HG03354 (cell line): ENCODE measurements around the gene PHAF1.
A peak's percentile ranks its signal among the peaks of the same experiment; 100 is the strongest.

ENCODE experiments used
- ATAC-seq: cut with Tn5 transposase; IDR thresholded peaks from one replicate; pipeline ENCODE4 v1.9.1; 2021; ENCODE audit warnings: mild to moderate bottlenecking; ENCODE audit not compliant: unreplicated experiment, poor library complexity, severe bottlenecking

The PHAF1 gene

DNA sequence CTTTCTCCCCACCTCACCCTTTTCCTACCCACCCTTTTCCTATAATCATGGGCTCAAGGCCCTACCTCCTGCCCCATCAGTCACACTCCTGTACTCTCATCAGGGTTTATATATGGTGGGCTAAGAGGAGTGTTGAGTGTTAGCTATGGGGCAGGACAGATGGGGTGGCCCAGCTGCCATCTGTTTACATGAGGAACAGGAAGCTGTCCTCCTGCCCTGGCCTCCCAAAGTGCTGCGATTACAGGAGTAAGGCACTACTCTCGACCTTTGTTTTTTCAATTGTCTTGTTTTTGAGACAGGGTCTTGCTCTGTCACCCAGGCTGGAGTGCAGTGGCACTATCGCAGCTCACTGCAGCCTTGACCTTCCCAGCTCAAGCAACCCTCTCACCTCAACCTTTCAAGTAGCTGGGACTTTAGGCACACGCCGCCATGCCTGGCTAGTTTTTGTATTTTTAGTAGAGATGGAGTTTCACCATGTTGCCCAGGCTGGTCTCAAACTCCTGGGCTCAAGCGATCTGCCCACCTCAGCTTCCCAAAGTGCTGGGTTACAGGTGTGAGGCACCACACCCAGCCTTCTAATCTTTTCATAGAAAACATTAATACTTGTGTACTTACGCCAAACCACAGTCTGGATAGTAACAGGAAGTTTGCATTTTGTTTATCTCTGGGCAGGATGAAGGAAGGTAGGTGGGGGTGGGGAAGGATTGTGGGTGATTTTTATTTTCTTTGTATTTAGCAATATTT is 48.3 kb downstream of the PHAF1 start:
- no peak for ATAC-seq

DNA sequence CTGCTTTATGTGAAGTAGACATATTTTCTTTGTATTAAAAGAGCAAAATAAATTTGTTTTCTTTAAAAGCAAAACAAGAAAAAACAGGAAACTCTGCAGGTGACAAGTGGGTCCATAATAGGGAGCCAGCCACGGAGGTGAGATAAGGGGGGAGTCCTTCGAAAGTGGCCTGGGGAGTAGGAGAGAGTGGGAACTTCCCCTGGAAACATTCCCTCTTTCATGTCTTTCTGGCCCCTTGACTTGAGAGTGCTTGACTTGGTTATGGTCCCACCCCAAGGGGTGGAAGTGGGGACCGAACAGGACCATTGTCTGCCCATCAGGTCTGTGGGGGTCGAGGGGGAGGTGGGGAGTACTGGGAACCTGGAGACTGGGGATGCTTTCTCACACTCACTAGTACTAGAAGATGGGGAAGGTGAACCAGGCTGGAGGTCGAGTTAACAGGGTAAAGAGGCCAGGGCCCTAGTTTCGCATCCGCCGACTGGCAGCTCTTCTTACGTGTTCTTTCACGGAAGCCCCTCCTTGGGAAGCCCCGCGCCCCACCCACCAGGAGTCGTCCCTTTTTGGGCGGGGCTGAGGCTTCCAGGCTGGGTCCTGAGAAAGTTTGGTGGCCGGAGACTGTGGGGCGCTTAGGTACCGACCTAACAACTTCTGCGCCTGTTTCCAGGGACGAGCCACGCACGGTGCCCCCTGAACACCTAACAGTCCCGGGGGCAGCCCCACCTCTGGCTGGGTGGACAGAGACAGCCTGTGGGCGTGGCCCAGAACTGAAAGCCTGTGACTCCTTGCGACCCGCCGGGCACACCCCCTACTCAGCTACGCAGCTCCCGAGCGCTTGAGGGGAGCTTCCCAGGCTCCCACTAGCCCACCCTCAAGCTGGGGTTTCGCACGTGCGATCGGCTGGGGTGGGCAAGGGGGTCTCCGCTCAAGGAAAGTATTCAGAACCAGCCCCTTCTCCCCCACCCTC is 49.2 kb downstream of the PHAF1 start:
- peak; percentile 41 for ATAC-seq

DNA sequence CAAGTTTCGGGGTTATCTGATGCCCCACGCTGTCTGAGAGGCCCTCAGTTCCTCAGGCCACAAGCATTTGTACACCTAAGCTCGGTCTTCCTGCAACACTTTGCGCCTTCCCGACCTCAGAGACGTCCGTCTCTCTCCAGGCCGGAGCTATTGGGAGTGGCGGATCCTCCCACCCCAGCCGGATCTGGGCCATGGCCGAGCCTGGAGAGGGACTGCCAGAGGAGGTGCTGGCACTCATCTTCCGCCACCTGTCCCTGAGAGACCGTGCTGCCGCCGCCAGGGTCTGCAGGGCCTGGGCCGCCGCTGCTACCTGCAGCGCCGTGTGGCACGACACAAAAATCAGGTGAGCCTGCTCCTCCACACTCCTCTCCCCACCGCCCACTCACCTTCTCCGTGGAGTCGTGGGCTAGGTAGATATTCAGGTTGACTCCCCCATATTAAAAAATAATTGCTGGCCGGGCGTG is 51.9 kb downstream of the PHAF1 start:
- no peak for ATAC-seq

DNA sequence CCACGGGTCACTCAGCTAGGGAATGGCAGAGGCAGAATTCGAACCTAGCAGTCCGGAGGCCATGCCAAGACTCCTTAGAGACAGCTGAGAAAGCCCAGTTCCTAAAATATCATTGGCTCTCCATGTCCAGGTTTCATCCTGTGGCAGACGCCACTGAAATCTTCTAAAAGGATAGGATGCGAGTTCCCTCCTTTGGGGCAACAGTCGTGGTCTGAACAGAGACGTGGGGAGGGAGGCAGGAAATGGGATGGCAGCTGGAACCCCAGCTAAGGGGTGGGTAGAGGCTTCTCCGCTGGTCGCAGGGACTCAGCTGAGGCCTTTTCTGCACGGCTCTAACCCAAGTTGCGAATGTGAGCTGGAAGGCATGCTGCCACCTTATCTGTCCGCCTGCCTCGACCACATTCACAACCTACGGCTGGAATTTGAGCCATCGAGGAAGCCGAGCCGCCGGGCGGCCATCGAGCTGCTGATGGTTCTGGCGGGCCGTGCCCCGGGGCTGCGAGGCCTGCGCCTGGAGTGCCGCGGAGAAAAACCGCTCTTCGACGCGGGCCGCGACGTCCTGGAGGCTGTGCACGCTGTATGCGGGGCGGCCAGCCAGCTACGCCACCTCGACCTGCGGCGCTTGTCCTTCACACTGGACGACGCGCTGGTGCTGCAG is 52.9 kb downstream of the PHAF1 start:
- ATAC-seq = no peak

DNA sequence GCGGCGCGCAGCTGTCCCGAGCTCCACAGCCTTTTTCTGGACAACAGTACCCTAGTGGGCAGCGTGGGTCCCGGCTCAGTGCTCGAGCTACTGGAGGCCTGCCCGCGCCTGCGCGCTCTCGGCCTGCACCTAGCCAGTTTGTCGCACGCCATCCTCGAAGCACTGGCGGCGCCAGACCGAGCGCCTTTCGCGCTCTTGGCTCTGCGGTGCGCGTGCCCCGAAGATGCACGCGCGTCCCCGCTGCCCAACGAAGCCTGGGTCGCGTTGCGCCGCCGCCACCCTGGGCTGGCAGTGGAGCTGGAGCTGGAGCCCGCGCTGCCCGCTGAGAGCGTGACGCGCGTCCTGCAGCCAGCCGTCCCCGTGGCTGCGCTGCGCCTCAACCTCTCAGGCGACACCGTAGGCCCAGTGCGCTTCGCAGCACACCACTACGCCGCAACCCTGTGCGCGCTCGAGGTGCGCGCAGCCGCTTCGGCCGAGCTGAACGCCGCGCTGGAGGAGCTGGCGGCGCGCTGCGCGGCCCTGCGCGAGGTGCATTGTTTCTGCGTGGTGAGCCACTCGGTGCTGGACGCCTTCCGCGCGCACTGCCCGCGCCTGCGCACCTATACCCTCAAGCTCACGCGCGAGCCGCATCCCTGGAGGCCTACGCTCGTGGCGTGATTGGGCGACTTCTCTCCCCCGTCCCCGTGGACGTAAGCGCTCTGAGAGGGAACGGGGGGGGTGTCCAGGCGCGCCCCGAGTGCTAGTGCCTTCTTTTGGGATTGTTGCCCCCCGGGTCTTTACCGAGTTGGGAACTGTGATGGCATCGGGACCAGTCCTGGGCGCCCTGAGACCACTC is 53.6 kb downstream of the PHAF1 start:
- ATAC-seq = no peak

DNA sequence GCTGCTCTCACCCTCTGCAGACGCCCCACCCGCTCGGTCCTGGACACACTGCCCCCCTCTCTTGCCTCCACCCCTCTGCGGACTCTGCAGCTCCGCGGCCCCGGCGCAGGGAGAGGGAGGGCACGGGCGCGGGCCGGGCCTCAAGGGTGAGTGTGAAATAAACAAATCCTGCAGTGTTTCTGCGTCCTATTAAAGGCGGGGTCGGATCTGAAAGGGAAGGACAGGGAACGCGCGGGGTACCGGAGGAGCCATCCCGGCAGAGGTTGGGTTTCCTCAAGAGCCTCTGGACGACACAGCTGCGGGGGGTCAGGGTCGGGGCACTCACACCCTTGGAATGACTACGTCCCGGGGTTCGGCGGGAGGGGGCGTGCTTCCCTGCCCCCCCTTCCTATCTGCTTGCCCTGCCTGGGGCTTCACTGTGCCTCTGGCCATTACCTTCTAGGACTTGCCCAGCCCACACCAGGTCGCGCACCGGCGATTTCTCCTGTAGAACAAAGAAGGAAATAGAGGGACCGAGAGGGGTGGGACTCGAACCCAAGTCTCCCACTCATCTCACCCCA is 54.3 kb downstream of the PHAF1 start:
- no peak for ATAC-seq

DNA sequence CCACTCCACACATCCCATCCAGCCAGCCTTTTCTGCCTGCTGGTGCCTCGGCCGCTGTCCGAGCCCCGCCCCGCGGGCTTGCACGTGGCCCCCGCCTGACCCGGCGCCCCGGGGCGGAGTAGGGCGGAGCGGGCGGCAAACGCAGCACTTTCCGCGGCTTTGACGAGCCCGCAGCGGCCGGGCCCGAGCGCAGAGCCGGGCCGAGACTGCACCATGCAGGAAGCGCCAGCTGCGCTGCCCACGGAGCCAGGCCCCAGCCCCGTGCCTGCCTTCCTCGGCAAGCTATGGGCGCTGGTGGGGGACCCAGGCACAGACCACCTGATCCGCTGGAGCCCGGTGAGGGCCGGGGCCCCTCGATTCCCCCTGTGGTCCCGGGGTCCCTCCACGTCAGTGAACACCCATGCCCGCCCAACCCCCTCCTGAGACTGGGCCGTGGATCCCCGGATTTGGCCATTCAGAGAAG is 54.9 kb downstream of the PHAF1 start, which contains the start of gene HSF4:
HSF4 (plus strand) TSS at position 147 of the 463 bp plus-strand sequence; CDS start at position 214, 67 bp downstream.
- ATAC-seq = no peak

DNA sequence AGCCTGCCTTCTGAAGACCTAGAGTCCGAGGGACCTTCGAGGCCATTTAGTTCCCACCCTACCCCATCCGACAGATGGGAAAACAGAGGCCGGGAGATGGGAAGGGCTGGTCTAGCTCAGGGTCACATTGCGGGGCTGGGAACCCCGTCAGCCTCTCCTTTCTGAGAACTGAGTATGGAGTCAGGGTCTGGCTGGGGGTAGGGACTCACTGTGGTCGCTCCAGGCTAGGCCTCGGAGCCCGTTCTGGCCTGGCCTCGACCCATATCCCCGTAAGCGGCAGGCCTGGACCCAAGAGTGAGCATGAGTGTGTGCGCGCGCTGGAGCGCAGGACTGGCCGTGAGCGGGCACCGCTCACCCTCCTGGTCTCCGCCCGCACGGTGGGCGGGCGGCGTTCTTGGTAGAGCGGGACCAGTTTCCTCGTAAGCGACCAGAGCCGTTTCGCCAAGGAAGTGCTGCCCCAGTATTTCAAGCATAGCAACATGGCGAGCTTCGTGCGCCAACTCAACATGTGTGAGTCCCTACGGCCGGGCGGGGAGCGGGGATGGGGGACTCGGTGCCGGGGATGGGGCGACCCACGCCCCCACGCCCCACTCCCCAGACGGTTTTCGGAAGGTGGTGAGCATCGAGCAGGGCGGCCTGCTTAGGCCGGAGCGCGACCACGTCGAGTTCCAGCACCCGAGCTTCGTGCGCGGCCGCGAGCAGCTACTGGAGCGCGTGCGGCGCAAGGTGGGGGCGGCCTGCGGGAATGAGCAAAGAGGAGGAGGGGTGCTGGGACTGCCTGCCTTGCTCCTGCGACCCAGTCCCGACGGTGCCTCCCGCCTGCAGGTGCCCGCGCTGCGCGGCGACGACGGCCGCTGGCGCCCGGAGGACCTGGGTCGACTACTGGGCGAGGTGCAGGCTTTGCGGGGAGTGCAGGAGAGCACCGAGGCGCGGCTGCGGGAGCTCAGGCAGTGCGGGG is 55.7 kb downstream of the PHAF1 start:
- no peak for ATAC-seq

DNA sequence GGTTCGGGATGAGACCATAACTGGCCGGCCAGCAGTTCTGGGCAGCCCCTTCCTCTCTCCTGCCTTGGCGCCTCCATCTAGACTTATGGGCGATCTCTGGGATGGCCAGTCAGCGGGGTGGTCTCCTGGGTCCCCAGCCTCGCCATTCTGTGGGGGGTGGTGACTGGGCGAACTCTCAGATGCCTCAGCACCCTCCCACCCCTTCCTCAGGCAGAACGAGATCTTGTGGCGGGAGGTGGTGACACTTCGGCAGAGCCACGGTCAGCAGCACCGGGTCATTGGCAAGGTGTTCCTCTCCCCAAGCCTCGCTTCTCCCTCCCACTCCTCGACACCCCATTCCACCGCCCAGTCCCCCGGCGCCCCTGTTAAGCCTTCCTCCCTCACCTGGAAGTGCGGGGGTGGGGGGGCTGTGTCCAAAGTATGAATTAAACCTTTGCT is 56.4 kb downstream of the PHAF1 start:
- no peak for ATAC-seq

DNA sequence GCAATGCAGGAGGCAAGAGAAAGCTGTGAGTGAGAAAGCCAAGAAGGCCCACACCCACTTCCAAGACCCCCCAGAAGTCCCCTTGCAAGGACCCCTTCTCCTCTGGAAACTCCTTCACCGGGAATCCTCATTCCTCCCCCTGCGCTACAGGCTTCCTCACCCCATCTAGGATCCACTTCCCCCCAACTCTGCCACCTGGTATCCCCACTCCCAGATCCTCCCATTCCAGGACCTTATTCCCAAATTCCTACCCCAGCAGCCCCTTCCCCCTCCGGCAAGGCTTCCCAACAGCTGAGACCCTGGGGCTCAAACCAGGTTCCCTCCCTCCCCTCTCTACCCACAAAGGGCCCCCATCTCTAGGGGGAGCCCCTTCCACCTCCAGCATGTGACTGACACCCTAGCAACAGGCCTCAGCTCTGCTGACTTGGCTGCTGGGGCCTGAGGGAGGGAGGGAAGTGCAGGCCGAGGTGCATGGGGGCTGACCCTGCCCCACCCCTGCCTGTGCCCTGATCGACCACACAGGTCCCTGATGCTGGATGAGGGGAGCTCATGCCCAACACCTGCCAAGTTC is 56.9 kb downstream of the PHAF1 start:
- no peak for ATAC-seq

DNA sequence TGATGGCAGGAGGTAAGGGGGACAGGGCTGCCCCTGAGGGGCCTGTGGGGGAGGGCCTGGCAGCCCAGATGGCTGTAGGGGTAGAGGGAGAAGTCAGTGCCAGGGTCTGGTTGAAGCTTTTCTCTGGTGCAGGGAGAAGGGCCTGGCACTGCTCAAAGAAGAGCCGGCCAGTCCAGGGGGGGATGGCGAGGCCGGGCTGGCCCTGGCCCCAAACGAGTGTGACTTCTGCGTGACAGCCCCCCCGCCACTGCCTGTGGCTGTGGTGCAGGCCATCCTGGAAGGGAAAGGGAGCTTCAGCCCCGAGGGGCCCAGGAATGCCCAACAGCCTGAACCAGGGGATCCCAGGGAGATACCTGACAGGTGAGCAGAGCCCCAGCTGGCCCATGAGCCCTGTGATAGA is 57.8 kb downstream of the PHAF1 start:
- no peak for ATAC-seq

DNA sequence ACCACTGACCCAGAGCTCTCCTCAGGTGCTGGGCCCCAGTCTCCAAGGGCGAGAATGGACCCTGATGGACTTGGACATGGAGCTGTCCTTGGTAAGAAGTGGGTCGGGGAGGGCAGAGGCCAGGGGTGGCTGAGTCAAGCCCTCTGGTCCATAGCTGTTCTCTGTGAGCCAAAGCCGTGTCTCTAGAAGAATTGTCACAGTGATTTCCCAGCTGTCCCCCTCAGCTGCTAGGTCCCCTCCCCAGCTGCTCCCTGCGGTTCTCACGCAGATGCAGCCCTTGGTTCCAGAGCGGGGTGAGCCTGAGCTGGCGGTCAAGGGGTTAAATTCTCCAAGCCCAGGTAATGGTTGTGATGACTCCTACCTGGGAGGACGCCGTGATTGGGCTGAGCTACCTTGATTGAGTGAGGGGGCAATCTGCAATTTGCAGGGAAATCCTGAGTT is 59.3 kb downstream of the PHAF1 start:
- no peak for ATAC-seq

DNA sequence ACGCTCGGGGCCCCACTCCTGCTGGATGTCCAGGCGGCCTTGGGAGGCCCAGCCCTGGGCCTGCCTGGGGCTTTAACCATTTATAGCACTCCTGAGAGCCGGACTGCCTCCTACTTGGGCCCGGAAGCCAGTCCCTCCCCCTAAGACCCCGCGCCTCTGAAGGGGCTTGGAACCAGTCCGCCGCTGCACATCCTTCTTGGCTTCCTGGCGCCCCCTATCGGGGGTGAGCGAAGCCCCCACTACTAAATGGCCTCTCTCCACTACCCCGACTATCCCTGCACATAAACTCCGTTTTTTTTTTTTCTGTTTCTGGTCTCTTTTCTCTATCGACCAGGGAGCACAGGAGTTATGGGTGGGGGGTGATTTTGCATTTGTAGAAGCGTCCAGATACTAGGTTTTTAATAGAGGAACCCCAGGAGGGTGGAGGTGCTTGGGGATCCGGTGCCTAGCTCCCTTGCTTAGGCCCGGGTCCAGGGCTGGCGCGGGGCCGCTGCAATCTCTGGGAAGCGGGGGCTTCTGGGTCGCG is 60.0 kb downstream of the PHAF1 start:
- peak; percentile 14 for ATAC-seq

DNA sequence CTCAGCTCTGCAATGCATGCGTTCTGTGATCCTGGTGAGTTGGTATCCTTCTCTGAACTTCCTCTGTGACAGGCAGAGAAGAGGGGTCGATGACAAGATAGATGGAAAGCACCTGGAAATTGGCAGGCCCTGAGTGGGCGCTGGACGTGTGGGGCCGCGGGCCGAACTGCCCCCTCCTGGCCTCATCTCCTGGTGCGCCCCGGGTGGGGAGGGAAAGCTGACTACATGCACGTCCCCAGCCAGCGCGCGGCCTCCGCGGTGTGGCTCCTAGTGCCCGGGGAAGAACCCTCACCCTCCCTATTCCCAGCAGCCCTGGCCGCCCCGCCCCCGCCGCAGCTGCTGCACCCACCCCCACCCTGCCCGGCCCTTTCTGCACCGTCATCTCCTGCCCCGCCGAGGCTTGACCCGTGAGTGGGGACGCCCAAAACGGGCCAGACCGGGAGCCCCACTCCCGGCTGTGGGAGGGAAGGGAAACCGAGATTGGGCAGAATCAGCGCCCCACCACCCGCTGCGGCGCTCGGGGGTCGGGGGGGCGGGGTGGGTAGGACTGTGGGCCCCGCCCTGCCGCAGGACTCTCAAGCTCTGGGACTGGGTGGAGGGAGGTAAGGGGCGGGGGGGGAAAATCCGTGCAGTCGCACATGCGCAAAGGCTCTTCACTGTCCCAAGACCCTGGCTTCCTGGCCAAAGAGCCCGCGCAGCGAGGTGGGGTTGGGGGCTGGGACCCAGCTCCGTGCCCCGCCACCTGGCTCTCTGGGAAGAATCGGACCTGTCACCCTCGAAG is 60.6 kb downstream of the PHAF1 start, which contains the start of gene NOL3:
NOL3 (plus strand) TSS at position 371 of the 781 bp plus-strand sequence.
- peak; percentile 34 for ATAC-seq

DNA sequence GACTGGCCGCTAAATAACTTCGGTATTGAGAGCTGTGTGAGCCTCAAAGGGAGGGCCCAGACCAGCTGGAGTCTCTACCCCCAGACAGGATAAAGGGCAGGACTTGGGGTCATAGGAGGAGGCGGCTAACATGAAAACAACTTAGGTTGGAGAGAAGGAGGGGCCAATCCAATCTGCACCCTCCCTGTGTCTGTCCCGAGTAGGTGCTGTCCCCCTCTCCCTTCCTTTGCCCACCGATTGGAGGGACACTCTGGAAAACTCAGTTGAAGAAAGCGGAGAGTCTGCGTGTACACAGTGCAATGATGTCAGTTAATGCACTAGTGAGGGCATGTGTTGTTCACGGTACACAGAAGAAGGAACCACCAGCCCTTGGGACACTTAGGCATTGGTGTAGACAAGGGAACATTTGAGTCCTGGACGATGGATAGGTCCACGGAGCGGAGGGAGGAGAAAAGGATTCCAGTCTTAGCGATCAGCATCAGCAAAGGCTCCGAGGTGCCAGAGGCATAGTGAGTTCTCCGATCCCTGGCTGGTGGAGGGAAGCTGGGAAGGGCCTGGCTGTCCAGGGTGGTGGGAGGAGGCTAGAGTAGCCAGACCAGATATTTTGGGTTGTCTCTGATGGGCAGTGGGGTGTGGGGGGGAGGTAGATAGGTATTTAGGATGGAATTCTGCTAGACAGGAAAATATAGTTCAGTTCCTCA is 61.4 kb downstream of the PHAF1 start:
- no peak for ATAC-seq

DNA sequence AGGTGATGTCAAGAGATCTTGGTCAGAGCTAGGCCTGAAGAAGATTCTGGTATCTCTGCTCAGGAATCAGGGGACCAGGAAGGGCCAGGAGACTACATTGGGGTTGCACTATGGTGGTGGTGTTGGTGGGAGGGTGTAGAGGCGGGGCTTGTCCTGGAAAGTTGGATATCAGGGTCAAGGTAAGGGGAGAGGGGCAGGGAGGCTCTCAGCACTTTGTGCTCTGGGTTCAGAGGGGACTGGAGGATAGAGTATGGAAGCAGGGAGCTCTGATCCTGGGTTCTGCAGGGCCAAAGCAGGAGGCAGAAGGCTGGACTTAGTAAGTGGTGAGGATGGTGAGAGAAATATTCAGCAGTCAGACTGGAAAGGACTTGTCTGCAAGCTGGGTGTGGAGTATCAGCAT is 63.6 kb downstream of the PHAF1 start:
- no peak for ATAC-seq
